NB4 (cell line): ENCODE results near the gene SMYD3.

ENCODE experiments used
- POLR2A ChIP-seq: IDR thresholded peaks from 2 replicates; pipeline ENCODE4 v1.6.1; 2011; ENCODE audit warnings: mild to moderate bottlenecking; ENCODE audit not compliant: insufficient read length; ENCODE audit errors: extremely low read depth
- TF ChIP-seq, protein P1 (sequence below): IDR thresholded peaks from one replicate; pipeline ENCODE4 v1.5.1; 2012; ENCODE audit warnings: low read depth, low read length
- TF ChIP-seq, protein P2 (sequence below): IDR thresholded peaks from 2 replicates; pipeline ENCODE4 v1.6.1; 2011; ENCODE audit warnings: low read depth, low read length

DNA sequence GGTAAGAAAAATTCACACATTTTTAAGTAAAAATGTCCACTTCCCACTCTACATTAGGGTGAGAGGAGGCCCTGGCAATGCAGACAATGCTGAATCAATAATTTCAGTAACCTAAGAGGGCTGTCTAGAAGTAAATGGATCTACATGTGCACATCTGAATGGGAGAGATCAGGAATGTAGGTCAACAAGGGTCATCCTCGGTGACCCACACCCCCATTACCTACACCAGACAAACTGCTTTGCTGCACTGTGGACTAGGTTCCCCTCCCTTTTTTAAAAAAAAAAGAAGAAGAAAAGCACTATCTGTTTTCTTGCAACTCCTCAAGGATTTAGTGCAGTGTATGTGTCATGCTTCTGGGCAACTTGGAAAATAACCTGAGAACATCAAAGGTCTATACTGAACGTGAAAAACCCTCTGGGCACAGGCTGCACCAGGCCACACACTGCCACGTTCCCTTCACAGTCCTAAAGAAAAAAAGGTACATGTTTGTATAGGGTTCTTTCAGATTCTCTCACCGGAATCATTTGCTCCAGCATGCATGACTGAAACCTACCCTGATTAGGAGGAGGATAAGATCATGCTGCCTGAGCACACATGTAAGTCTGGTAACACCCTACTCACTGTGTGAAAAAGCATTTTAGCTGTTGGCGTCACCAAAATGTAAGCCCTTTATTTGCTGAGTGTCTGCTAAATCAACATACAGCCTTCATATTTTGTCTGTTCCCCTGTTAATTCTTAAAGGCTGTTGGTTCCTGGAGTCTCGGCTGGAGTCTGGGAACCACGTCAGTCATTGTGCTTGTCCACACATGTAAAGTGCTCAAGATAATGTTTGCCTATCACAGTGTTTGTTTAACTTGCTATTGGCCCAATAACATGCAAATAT is 341.0 kb downstream of the SMYD3 start:
- TF ChIP-seq, protein P1, sequence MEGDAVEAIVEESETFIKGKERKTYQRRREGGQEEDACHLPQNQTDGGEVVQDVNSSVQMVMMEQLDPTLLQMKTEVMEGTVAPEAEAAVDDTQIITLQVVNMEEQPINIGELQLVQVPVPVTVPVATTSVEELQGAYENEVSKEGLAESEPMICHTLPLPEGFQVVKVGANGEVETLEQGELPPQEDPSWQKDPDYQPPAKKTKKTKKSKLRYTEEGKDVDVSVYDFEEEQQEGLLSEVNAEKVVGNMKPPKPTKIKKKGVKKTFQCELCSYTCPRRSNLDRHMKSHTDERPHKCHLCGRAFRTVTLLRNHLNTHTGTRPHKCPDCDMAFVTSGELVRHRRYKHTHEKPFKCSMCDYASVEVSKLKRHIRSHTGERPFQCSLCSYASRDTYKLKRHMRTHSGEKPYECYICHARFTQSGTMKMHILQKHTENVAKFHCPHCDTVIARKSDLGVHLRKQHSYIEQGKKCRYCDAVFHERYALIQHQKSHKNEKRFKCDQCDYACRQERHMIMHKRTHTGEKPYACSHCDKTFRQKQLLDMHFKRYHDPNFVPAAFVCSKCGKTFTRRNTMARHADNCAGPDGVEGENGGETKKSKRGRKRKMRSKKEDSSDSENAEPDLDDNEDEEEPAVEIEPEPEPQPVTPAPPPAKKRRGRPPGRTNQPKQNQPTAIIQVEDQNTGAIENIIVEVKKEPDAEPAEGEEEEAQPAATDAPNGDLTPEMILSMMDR: no peak
- no peak for TF ChIP-seq POLR2A
- TF ChIP-seq, protein P2, sequence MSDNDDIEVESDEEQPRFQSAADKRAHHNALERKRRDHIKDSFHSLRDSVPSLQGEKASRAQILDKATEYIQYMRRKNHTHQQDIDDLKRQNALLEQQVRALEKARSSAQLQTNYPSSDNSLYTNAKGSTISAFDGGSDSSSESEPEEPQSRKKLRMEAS: no peak
